Ramos (cell line): Measurements from ENCODE around the gene CYP27C1.

Experiments
- in situ Hi-C: fragments of 300-500 bp; cut with MboI; formaldehyde crosslinking; loops from one replicate; pipeline ENCODE4 v1.14.3; 2022; ENCODE audit warnings: low sequenced_read_pairs; ENCODE audit not compliant: unreplicated experiment

Gene CYP27C1

GRCh38 chr2:127134833-127135830, 85.0 kb downstream of the CYP27C1 start:
- in situ Hi-C loops: no loop called here

DNA sequence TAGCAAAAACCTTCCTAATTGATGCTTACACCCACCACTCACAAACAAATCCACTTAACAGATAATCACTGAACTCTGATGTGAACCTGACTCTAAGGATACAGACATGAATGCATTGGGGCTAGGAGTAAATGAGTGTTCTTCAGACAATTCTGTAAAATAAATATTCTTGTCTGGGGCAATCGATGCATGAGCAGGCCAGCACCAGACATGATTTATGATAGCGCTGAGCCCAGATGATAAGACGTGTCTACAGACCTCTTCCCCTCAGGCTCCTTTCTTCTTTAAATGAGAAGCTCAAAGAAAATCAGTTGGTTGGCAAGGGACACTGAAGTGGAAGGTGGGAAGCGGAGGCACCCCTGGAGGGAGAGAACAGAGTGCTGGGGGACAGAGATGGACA, 85.9 kb downstream of the CYP27C1 start:
- in situ Hi-C loops: no loop called here
